ENCODE data around the gene FAHD2B. TPM values are rescaled to one million over a fixed set of nuclear protein-coding genes. Genes with fewer than 3 reads are reported as not detected.

The FAHD2B gene
- total RNA-seq, 1 donor from 2014 or later: 24.8 TPM

Other genes with a start within 250 kb of the FAHD2B start
- 7.9 to 11.2 TPM (median 8.3 TPM) in 3 replicates for gene ANKRD39, start 236.9 kb downstream of the FAHD2B start, total RNA-seq
- gene SEMA4C, start 224.8 kb downstream of the FAHD2B start, total RNA-seq: 20.4 to 26.7 TPM (median 24.8 TPM) in 3 replicates
- gene FAM178B, start 108.3 kb downstream of the FAHD2B start, total RNA-seq: 0.47 TPM in 1 of 3 replicates, not detected in the others
- 20.6 to 37.3 TPM (median 23.4 TPM) in 3 replicates for gene ANKRD36, start 18.3 kb upstream of the FAHD2B start, total RNA-seq